GM12892 (cell line): ENCODE measurements around the gene INTS15.

ENCODE experiments used
- POLR2A ChIP-seq: IDR thresholded peaks from 2 replicates; pipeline ENCODE4 v1.6.1; 2011; ENCODE audit warnings: low read depth, low read length, control low read depth
- POLR2AphosphoS5 ChIP-seq: IDR thresholded peaks from 2 replicates; pipeline ENCODE4 v1.6.1; 2011; ENCODE audit warnings: low read depth, low read length, control low read depth
- TAF1 ChIP-seq: IDR thresholded peaks from 2 replicates; pipeline ENCODE4 v1.6.1; 2011; ENCODE audit warnings: low read depth, mild to moderate bottlenecking, control low read depth, low read length, borderline replicate concordance

GRCh38 chr7:6608081-6608480 lies 18.3 kb downstream of the INTS15 start:
- TF ChIP-seq POLR2A (no peak), POLR2AphosphoS5 (no peak), TAF1 (no peak)
